ENCODE measurements around the gene FGFR2.

- TF ChIP-seq CTCF (conservative IDR thresholded peaks at IDR 0.05 in 1 of 2, IDR thresholded peaks at IDR 0.05 in 1 of 2; ENCODE audit: extremely low read depth in 1 of 2, insufficient read depth in 1 of 2, low read depth in 1 of 2, low read length in 2 of 2) (no peak), EZH2 (IDR thresholded peaks at IDR 0.05; ENCODE audit: borderline replicate concordance, low read length) (no peak)
Observed at GRCh38 chr10:121531076-121531829, 67.0 kb downstream of the FGFR2 start.

Data from mammary epithelial cell (primary cell).